Measurements from ENCODE around the gene FLOT2. TPM values are rescaled to one million over a fixed set of nuclear protein-coding genes. Genes with fewer than 3 reads are reported as not detected.
"Not testable (repeated sequence)": the region's sequence is repeated elsewhere in the genome, so short reads cannot be mapped to it uniquely, and the experiment has no call there.

Gene FLOT2
- polyA plus RNA-seq, 4 donors, result 43.8 to 106 (median 78.5) TPM

- peak in 1 of 4 donors; percentile 10 for DNase-seq (ENCODE audit: low read depth in 4 of 4, low spot score in 3 of 4)
Observed at GRCh38 chr17:28897769-28898526, 415 bp upstream of the FLOT2 start.

DNA sequence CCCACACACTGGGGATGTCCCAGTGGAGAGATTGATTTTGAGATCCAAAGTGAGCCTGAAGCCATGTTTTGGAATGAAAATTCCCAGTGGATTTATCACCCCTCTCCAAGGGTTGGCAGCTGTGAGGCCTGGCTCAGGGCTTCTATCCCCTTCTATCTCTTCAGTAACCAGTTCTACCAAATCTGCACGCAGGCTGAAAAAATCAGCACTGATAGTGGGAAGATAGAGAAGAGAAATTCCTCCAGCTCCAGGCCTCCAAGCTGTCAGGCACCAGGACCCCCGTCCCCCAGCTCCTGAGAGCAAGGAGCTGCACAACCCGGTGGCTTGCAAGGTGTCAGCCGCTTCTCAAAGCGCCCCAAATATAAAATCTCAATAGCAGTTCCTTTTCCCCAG lies 1.0 kb downstream of the FLOT2 start:
- no peak for DNase-seq (ENCODE audit: low read depth in 4 of 4, low spot score in 3 of 4)

- no peak for DNase-seq (ENCODE audit: low read depth in 4 of 4, low spot score in 3 of 4)
Observed at GRCh38 chr17:28895794-28896447, 1.6 kb downstream of the FLOT2 start.

GRCh38 chr17:28893248-28894183 lies 4.0 kb downstream of the FLOT2 start:
- not testable (repeated sequence) for DNase-seq (ENCODE audit: low read depth in 4 of 4, low spot score in 3 of 4)

DNA sequence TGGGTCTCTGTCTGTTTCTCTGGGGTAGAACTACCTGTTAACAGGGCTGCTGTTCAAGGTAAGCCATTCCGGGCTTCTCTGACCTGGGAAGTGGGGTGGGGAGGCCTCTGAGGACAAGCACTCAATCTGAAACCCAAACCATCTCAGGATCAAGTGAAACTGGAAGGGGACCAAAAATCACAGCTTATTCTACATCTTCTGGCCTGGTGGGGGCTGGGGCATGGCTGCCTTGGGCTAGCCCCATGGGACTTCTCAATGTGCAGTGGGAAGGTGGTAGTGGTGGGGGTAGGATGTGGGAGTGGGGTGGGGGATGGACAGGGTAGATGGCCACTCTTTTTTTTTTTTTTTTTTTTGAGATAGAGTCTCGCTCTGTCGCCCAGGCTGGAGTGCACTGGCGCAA lies 5.5 kb downstream of the FLOT2 start:
- no peak for DNase-seq (ENCODE audit: low read depth in 4 of 4, low spot score in 3 of 4)

DNA sequence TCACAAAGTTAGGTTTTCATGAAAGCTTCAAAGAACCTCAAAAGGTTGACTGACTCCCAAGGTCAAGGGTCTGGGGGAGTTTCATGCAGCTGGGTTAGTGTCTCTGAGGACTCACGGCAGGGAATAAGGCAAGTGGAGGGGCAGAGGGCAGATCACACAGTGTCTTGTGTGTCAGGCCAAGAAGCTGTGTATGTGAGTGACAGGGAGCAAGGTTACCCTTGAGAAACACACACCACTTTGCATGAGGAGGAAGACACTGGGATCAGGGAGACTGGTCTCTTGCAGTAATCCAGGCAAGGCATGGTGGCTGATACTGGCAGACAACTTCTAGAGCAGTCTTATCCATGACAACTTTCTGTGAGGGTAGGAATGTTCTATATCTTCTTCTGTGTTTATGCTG lies 6.3 kb downstream of the FLOT2 start:
- DNase-seq (ENCODE audit: low read depth in 4 of 4, low spot score in 3 of 4), result no peak

GRCh38 chr17:28889996-28890395 lies 7.5 kb downstream of the FLOT2 start:
- DNase-seq (ENCODE audit: low read depth in 4 of 4, low spot score in 3 of 4), result no peak

DNA sequence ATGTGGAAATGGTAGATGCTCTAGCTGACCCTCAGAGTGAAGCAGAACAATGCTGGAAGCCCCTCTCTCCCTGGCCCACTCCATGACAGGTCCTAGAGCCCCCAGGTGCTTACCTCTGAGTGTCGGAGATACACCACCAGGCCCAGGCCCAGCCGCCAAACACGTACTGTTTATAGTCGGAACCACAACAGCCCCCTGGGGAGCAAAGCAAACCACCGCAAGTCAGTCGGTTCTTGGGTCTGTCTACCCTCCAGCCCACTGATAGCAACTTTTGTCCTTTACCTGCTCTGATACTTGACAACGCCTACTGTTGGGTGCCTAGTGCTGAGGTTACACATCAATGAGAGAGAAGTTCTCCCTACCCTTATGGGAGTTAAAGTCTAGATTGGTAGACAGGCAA lies 8.7 kb downstream of the FLOT2 start:
- no peak for DNase-seq (ENCODE audit: low read depth in 4 of 4, low spot score in 3 of 4)

DNA sequence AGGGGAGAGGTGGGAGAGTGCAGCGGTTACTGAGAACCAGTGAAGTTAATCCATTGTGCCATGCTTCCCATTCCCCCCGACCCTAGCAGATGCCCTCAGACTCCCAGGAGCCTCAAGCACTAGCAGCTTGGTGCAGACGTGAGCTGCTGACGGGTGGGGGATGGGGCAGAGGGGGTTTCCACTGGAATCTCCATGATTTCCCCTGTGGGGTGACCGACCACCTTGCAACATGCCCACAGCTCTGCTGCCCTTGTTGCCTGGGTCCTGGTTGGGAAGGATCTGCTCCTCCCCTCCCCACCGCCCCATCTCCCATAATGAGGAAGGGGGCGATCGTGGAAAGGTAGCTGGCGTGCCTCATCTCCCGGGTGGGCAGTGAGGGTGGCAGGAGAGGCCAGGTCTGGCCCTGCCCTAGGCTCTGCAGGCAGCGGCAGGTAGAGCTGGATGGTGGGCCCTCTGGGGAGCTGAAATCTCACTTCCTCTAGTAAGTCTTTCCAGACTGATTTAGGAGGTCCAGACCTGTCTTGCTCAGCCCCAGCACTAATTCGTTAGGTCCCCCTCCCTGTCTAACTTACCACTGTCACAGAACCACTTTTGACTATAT lies 9.6 kb downstream of the FLOT2 start:
- DNase-seq (ENCODE audit: low read depth in 4 of 4, low spot score in 3 of 4), result no peak

DNA sequence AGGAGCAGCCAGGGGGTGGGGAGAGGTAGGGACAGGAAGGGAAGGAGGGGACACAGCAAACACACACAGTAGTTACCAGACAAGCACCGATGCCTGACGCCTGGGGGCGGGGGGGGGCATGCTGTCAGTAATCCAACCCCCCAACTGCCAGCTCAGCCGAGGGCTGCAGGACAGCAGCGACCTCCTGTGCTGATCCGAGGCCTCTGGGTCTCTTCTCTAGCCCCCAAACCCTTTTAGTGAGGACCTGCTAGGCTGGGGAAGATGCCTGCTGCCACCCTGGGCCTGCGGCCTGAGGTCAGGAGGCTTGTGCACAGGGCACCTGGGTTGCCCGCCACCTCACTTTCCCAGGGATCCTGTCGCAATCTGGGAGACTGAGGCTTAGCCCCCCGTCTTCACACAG lies 11.6 kb downstream of the FLOT2 start:
- no peak for DNase-seq (ENCODE audit: low read depth in 4 of 4, low spot score in 3 of 4)

GRCh38 chr17:28885363-28885762 lies 12.2 kb downstream of the FLOT2 start:
- no peak for DNase-seq (ENCODE audit: low read depth in 4 of 4, low spot score in 3 of 4)

DNA sequence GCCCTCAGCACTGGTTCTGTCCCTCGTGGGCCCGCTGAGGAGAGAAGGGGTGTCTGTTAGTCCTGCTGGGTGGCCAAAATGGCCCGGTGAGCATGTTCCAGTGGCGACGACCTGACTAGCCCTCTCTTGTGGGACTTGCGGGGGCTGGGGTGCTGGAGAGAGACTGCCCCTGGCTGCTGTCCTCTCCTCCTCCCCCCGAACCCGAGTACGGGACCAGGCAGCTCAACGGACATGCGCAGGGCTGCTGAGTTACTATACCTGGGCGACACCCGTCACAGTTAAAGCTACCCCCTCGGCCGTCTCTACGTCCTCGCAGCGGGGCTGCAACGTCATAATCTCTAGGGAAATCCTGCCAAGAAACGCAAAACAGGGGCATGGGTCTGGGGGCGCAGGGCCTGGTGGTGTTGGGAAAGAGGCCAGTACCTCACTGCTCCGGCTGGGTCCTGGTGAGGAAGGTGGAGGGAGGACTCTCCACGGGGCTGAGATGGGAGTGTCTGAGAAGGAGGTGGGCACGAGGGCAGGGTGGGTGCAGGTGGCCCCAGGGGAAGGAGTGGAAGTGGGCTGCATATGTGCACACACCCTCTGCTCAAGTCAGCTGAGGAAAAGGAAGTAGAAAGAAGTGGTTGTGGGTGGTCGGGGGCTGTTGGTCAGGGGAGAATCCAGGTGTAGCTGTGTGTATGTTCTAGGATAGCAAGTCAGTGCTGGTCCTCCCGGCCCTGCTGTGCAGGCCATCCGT lies 13.4 kb downstream of the FLOT2 start:
- no peak for DNase-seq (ENCODE audit: low read depth in 4 of 4, low spot score in 3 of 4)

GRCh38 chr17:28882154-28882895 lies 15.2 kb downstream of the FLOT2 start:
- DNase-seq (ENCODE audit: low read depth in 4 of 4, low spot score in 3 of 4), result no peak

GRCh38 chr17:28881533-28882056 lies 15.9 kb downstream of the FLOT2 start:
- no peak for DNase-seq (ENCODE audit: low read depth in 4 of 4, low spot score in 3 of 4)

GRCh38 chr17:28880572-28880945 lies 17.0 kb downstream of the FLOT2 start:
- DNase-seq (ENCODE audit: low read depth in 4 of 4, low spot score in 3 of 4), result no peak

DNA sequence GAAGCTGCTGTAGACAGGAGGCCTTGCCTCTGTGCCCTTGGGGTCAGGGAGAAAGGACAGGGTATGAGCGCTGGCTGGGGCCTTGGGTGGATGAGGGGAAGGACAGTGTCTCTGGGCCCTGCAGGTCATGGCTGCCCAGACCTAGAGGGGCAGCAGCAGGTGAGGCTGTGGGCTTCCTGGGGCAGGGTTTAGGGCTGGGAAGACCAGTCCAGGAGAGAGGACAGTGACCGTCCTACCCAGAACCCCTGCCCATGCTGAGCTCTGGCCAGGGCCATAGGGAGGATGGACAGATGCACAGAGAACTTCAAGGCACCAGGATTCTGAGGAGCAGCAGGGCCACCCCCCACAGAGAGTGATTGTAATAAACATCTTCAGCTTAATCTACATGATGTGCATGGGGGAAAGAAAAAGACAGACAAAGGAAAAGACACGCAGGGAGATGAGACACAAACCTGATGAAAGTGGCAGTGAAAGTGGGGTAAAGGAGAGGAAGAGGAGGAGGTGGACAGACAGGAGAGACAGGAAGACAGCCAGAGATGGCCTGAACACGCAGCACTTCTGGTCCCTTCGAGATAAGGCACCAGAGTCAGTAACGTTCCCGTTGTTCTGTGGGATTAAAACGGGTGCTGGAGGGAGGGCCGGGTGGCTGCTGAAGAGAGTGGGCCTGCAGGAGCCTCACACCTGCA lies 17.5 kb downstream of the FLOT2 start:
- DNase-seq (ENCODE audit: low read depth in 4 of 4, low spot score in 3 of 4), result no peak

- no peak for DNase-seq (ENCODE audit: low read depth in 4 of 4, low spot score in 3 of 4)
Observed at GRCh38 chr17:28878981-28879380, 18.6 kb downstream of the FLOT2 start.

GRCh38 chr17:28878158-28878910 lies 19.2 kb downstream of the FLOT2 start:
- no peak for DNase-seq (ENCODE audit: low read depth in 4 of 4, low spot score in 3 of 4)

All from left renal pelvis (tissue), 4 donors.